GM19324 (cell line): Measurements from ENCODE around the gene TM4SF20.
"Not testable (repeated sequence)": the region's sequence is repeated elsewhere in the genome, so short reads cannot be mapped to it uniquely, and the experiment has no call there.

ENCODE experiments used
- ATAC-seq: cut with Tn5 transposase; IDR thresholded peaks from one replicate; pipeline ENCODE4 v1.9.1; 2021; ENCODE audit warnings: mild to moderate bottlenecking, moderate library complexity; ENCODE audit not compliant: unreplicated experiment, low FRiP score

Gene TM4SF20

DNA sequence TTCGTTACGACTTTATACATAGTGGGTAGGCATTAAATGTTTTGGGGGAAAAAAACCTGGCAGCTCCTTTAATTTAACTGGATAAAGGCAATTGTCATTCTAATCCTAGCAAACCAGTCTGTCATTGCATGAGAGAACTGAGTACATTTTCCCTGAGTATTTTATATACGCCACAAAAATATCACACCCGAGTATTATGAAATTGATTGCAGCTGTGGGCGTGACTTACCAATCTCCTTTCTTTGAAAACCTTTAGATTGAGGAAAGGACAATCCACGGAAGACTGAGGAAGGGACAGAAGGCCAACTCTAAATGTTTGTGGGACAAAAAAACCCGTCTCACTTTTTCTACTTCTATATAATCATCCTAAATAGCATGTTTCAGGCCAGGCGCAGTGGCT lies 9.0 kb downstream of the TM4SF20 start:
- ATAC-seq = no peak

DNA sequence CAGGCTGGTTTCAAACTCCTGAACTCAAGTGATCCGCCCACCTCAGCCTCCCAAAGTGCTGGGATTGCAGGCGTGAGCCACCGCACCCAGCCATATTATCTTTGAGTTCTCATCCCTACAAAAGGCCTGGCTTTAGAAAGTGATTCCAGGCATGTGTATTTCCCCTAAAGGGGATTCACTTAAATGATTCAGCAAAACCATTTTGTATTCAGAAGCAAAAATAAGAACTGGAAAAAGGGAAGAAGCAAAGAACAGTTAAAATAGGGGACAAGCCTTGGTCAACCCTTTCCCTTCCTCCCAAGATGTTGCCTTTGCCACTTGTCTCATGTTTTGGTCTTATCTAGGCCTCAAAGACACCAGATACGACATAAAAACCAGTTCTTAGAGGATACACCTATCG lies 10.5 kb downstream of the TM4SF20 start:
- ATAC-seq = no peak

DNA sequence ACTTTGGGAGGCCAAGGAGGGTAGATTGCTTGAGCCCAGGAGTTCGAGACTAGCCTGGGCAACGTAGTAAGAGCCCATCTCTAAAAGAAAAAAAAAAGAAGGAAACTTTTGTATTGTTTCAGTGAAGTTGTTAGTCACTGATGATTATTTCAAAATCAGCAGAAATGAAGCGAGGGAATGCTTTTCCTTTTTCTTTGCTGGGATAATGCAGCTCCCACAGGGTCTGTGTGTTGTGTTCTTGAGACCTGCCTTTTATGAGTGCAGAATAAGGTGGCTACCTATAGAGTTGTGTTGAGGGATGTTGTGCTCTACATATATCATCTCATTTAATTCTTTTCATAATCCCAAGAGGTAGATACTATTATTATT lies 11.7 kb downstream of the TM4SF20 start:
- no peak for ATAC-seq

DNA sequence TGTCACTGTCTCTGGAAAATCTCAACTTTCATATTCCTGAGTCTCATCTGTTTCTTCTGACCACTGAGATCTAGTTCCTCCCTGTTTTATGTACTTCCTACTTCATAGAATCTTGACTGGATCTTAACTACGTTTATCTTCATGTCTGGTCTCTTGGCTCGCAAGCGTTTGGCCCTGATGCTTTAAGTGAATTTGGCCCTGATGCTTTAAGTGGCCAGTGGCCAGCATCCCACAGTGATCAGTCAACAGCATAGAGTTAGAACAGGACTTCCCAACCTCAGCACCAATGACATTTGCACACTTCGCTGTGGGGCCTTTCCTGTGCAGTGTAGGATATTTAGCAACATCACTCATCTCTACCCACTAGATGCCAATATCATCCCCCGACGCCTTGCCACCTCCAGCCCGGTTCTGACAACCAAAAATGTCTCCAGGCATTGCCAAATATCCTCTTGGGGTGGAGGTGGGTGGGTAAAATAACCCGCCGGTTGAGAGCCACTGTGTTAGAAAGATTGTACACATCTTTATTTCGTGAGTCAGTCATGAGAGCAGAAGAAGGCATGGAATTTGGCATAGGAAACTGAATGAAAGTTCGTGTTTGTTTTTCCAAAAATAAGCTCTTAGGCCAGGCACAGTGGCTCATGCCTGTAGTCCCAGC lies 12.2 kb downstream of the TM4SF20 start:
- no peak for ATAC-seq

DNA sequence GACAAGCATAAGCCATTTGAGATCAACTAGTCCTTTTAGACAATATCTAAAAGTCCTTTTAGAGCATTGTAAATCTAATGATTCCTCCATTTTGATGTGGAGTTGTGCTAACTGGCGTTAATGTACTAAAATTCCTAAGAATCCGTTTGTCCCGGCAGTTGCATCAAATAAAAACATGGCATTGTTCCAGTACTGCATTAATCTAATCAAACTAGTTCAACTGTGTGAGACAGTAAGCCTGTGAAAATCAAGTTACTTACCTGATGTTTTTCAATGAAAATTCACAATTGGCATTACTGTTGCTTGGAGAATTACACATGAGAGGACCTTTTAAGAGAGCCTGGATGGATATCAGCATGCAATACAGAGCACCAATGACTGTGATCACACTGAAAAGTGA lies 13.3 kb downstream of the TM4SF20 start:
- no peak for ATAC-seq

DNA sequence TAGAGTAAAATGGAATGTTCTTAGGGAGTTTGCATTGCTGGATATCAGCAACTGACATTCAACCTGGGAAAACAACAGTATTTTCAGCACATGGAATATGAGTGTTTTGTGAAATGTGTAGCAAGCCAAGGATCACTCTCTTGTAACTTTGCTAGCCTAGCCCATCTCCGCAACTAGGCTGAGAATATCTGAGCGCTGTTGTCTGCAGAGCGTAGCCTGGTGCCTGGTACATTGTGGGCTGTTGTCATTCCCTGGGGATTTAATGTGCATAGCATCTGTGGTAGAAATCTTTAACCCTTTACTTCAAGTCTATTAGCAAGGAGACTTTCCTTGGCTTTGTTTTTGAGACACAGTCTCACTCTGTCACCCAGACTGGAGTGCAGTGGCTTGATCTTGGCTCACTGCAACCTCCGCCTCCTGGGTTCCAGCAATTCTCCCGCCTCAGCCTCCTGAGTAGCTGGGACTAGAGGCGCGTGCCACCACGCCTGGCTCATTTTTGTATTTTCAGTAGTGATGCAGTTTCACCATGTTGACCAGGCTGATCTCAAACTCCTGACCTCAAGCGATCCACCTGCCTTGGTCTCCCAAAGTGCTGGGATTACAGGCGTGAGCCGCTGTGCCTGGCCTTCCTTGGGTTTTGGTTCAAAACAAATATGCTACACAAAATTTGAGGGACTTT lies 14.4 kb downstream of the TM4SF20 start:
- ATAC-seq = not testable (repeated sequence)

DNA sequence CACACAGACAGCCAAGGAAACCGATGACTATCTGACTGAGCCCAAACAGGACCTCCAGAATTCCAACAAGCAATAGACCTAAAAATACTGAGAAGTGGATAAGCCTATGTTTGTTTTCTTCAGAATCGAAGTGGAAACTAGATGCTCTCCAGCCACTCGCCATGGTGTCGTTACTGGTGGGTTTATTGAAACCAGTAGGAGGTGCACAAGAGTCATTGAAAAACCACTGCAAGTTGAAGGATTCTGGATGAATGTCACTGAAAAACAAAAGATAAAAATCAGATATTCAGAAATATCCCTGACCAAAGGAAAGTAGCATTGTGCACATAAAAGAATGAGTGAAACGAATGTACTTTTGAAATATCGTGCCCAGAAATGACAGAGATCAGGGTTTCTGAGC lies 15.3 kb downstream of the TM4SF20 start:
- ATAC-seq = no peak

DNA sequence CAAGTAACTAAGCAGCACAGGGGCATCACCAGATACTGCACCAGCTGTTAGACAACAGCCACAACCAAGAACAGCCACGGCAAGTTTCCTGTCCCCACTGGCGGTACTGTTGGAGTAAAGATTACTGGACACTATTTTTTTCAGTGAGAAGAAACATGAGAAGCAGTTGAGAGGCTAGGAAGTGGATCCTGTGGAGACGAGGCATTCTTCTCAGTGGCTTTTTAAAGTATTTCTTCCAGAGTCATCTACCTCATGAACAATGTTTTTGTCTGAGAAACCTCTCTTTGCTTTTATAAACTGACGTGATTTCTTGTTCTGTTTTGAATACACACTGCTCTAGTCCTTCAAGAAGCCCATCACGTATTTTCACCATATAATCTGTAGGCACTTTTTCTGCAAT lies 18.8 kb downstream of the TM4SF20 start:
- ATAC-seq = no peak

DNA sequence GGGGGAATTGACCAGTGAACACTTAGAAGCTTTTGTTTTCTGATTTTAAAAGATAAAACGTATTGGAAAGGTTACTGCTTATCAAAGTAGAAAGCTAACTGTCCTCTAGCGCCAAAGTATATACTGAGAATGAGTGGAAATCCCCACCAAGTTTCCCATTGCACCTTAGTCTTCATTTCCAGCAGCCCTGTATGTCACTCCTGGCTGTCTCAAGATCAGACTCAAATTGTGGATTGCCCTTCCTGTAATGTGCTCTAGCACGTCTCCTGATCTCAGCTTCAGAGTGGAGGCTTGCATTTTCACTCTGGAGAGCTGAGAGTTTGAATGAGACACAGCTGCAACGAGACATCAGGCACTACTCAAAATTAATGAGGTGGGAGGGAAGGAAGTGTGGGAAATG lies 27.5 kb downstream of the TM4SF20 start:
- ATAC-seq = no peak

DNA sequence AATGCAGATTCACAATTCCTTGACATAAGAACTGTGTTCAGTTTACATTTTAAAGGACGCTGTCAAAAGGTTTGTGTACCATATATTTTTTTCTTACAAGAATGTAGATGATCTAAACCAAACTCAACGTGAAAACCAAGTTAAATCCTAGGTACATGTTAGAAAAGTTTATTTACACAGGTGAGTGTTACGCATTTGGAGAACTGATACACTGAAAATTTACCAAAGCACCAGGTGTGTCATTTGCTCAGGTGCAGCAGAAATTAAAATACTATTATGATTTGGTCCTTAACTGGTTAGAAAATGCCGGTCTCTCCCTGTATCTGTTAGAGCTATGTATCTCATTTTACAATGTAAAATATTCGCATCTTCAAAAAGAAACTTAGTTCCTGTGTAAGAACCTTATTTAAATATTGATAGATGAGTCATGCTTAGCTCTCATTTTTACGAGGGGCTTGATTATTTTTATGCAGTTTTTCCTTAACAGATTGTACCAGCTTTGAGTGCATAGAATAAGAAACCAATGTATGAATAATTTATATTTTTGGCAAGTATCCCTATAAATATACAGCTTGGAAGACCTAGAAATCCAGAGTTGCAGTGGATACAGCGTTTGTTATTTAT lies 29.0 kb downstream of the TM4SF20 start:
- ATAC-seq = no peak

DNA sequence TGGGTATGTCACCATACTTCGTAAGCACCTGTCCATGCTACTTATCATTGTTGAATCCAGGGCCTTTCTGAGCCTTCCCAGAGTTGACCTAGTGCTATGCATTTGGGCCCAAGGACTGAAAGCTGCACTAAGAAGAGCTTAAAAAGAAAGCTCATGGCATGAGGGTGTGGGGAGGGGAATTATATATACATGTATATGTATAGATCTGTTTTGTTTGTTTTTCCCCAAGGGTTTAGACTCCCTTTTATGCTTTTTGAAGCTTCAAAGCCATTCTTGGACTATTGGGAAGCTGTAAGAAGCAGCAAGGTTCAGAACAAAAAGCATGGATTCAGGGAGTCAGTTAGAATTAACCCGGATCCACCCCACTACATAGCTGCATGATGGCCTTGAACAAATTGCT lies 30.8 kb downstream of the TM4SF20 start:
- ATAC-seq = no peak

DNA sequence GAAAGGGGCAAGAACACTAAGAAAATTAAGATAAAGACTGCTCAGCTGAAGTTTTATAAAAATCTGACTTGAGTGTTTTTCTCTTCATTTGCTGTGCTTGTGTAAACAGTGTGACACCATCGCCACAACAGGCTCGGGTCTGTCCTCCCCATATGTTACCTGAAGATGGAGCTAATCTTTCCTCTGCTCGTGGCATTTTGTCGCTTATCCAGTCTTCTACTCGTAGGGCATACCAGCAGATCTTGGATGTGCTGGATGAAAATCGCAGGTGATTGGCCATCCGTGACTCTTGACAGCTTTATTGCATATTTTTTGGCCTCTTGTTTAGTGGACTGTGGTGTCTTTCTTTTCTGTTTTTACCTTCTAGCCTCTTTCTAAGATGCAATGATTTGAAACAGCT lies 32.0 kb downstream of the TM4SF20 start:
- ATAC-seq = no peak

DNA sequence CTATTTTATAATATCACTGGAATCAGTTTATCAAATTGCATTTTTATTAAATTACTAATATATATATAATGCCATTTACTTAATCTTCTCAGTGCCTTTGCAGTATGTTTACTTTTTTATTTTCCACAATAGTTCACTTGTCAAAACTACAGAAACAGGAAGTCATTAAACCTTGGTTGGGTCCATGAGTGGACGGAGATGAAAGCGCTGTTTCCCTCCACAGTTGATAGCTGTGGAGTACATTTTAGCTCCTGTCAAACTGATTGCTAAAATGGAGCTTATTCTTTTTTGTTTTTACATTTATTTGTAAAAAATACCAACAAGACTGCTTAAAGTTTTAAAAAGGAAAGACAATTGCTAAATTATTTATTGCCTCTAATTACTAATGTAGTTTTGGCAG lies 34.9 kb downstream of the TM4SF20 start:
- no peak for ATAC-seq

DNA sequence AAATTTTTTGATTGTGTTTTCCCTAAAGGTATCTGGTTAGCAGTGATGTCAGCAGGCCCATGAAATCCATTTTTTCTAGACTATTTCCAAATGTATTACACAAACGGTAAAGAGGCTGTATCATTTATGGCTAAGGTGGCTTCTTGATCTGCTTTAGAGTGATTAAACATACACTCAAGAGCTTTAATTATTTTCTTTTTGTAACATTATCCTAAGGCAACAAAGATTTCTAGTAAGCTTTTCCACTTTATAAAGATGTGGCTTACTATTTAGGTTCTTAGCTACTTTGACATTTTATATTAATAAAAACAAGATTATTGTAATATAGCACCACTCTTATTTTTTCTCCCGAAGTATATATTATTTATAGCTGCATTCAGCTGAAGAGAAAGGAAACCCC lies 37.6 kb downstream of the TM4SF20 start:
- ATAC-seq = no peak

DNA sequence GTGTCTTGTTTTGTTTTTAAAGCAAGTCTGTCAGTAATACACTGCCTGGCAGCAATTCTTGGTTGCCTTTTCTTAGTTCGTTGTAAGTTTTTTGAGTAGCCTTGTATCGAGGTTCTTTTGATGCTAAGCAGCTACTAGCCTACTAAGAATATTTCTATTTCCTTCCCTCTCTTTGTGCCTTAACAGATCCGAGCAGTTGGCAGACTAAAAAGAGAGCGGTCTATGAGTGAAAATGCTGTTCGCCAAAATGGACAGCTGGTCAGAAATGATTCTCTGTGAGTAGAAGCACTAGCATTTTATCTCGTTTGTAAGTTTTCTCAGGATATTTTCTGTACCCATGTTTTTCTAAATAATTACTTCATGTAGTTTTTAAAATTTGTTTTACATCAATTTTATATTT lies 39.0 kb downstream of the TM4SF20 start:
- ATAC-seq = no peak

DNA sequence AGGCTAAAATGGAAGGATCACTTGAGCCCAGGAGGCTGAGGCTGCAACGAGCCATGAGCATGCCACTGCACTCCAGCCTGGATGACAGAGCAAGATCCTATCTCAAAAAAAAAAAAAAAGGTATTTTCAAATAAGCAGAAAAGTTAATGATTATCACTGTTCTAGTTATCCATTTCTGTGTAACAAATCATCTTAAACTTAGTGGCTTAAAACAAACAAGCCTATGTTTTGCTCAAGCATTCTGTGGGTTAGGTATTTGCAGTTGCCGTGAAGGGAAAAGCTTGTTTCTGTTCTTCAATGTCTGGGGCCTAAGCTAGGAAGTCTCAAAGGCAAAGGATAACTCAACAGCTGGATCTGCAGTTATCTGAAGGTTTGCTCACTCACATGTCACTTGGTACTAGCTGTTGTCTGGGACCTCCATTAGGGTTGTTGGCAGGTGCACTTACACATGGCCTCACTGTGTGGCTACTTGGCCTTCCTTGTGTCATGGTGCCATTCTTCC lies 40.0 kb downstream of the TM4SF20 start:
- ATAC-seq = no peak

DNA sequence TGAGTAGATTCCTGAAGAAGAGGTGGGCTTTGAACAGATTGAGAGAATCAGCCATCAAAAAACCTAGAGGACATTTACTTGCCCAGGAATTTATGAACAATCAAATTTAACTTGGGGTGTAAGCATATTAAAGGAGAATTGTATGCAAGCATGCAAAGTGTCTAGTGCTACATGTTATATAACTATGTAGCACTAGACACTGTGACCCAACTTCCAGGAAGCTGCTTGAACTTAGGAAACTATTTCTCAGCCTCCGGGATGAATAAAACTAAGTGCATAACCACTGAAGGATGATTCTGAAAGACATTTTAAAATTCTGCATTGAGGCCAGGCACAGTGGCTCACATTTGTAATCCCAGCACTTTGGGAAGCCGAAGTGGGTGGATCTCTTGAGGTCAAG lies 41.7 kb downstream of the TM4SF20 start:
- ATAC-seq = no peak

DNA sequence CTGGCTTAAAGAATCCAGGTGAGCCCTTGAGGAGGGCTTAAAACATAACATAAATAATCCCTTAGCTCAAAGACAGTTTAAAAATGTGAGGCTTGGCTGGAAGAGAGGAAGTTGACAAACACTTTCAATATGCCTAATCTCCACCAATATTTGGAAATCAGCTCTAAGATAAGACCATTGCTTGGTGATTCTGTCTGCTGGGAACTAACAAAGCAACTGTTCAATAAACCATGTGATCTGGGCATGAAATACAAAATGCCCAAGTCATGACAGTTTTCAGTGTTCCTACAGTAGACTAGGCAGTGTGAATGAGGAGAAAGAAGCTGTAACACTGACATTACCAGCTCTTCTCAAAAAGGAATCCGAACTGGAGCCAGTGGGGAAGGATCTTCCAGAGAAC lies 43.4 kb downstream of the TM4SF20 start:
- ATAC-seq = no peak

DNA sequence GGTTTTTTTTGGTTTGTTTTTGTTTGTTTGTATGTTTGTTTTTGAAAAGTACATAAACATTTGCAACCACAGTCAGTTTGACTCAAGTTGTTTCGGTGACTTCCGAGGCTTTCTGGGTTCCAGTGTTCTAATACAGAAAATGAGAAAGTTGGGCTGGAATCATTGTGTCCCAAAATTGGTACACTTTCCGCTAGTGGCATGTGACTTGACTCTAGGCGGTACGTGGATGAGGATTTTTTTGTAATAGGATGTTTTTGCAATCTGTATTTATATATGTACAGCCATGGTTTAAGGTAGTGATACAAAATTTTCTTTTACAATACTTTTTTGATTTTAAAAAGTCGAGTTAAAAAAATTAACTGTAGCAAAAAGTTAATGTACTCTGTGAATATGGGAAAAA lies 52.3 kb downstream of the TM4SF20 start:
- no peak for ATAC-seq

DNA sequence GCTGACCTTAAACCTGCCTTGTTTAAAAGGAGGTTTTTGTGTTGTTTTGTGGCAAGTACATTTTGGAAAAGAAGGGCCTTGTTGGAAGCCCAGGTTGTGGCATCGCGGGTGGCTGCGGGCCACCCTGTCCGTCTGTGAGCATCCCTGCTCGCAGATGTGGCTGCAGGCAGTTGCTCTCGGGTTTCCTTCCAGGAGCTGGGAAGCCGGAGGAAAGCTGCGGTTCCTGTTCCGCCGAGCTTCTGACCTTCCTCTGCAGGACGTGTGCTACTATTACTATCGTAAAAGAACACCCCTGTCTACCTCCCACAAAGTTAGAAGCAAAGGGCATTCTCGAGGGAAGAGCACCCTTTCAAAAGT lies 53.3 kb downstream of the TM4SF20 start:
- peak; percentile 5 for ATAC-seq

DNA sequence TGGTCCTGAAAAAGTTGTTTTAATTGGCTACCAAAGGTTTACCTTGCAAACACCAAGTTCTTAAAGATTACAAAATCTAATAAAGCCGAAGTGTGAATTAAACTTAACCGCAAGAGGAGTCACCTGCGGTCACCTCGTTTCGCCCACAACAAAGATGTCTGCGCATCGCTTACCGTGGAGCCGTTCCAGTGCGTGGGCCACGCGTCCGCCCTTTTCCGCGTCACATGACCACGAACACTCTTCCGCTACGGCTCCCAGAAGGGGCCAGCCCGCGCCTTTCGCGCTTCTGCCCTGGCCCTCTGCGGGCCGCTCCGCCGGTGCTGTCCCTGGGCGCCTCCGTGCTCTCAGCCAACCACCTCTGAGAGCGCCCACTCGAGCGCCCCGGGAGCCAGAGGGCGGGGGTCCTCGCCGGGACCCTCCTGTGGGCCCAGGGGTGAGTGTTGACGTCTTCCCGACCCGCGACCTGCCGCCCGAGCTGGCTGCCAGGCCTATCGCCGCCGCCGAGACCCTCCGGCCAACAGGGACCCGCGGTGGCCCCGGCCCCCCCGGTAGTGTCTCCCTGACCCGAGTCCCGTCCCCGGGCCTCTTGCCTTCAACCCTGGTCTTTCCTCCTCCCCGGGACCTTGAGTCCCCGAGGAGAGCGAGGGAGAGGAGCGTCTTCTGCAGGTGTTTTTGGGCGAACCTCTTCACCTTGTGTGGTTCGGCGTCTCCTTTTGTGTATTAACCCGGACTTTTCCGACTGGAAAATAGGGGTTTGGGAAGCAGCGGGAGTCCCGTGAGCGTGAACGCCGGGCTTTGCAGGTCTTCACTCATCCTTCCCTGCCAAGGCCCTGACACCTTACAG lies 53.9 kb downstream of the TM4SF20 start, which contains the start of gene MFF:
Gene MFF, plus strand, starts transcription at position 257 of the 844 bp plus-strand sequence. CDS start 5,415 bp downstream, outside the sequence.
- ATAC-seq = peak; percentile 99
